Neural cell (in vitro differentiated cells): ENCODE results near the gene TRIM2. TPM values are rescaled to one million over a fixed set of nuclear protein-coding genes. Genes with fewer than 3 reads are reported as not detected.

Experiments
- H2AFZ ChIP-seq: fragments of 200-600, 300-800 bp; sonication (generic), shearing (Covaris generic); 2 replicates; pipeline ENCODE4 v1.6.0; 2014; ENCODE audit warnings: low read depth, mild to moderate bottlenecking, antibody characterized with exemption, low read length, moderate library complexity
- H3F3A ChIP-seq: fragments of 200-600 bp; shearing (Covaris generic); 2 replicates; pipeline ENCODE4 v1.6.1; 2016; ENCODE audit warnings: mild to moderate bottlenecking, moderate library complexity, mixed read lengths, antibody characterized with exemption, low read length; ENCODE audit not compliant: insufficient read depth, poor library complexity, severe bottlenecking
- H3K27ac ChIP-seq: fragments of 200-600, 300-800 bp; sonication (generic), shearing (Covaris generic); 2 replicates; pipeline ENCODE4 v1.5.1; 2014; ENCODE audit warnings: mild to moderate bottlenecking, low read length, moderate library complexity
- H3K27me3 ChIP-seq: fragments of 300-800, 200-600 bp; sonication (generic), shearing (Covaris generic); 2 replicates; pipeline ENCODE4 v1.6.0; 2014; ENCODE audit warnings: mild to moderate bottlenecking, low read depth, low read length, moderate library complexity; ENCODE audit not compliant: insufficient read depth
- H3K36me3 ChIP-seq: fragments of 300-800, 200-600 bp; sonication (generic), shearing (Covaris generic); 2 replicates; pipeline ENCODE4 v1.5.1; 2014; ENCODE audit warnings: mild to moderate bottlenecking, antibody characterized with exemption, low read length, moderate library complexity; ENCODE audit not compliant: insufficient read depth
- H3K4me2 ChIP-seq: fragments of 300-800, 200-600 bp; sonication (generic), shearing (Covaris generic); 2 replicates; pipeline ENCODE4 v1.6.0; 2014; ENCODE audit warnings: mild to moderate bottlenecking, low read length
- H3K4me3 ChIP-seq: fragments of 300-800, 200-600 bp; sonication (generic), shearing (Covaris generic); 2 replicates; pipeline ENCODE4 v1.5.1; 2014; ENCODE audit warnings: mild to moderate bottlenecking, low read length, moderate library complexity
- H3K79me2 ChIP-seq: fragments of 200-600 bp; shearing (Covaris generic); replicated peaks from 2 replicates; pipeline ENCODE4 v1.6.0; 2014; ENCODE audit warnings: mild to moderate bottlenecking, low read length, moderate library complexity; ENCODE audit not compliant: insufficient read depth
- H3K9ac ChIP-seq: fragments of 300-800, 200-600 bp; sonication (generic), shearing (Covaris generic); 2 replicates; pipeline ENCODE4 v1.6.1; 2016; ENCODE audit warnings: mild to moderate bottlenecking, low read length, mixed read lengths
- H3K9me2 ChIP-seq: fragments of 200-600 bp; shearing (Covaris generic); 2 replicates; pipeline ENCODE4 v1.6.1; 2016; ENCODE audit warnings: mild to moderate bottlenecking, low read length, mixed read lengths; ENCODE audit not compliant: insufficient read depth
- H3K9me3 ChIP-seq: fragments of 200-600, 300-800 bp; sonication (generic), shearing (Covaris generic); 2 replicates; pipeline ENCODE4 v1.6.1; 2016; ENCODE audit warnings: mild to moderate bottlenecking, mixed run types, low read length, moderate library complexity, mixed read lengths
- H4K20me1 ChIP-seq: fragments of 200-600 bp; shearing (Covaris generic); 2 replicates; pipeline ENCODE4 v1.6.1; 2016; ENCODE audit warnings: mild to moderate bottlenecking, mixed run types; ENCODE audit not compliant: insufficient read depth
- EP300 ChIP-seq: fragments of 450-650 bp; conservative IDR thresholded peaks from 2 replicates; pipeline ENCODE4 v1.6.1; 2014; ENCODE audit warnings: antibody characterized with exemption, mild to moderate bottlenecking, moderate library complexity; ENCODE audit not compliant: poor library complexity, severe bottlenecking
- EZH2 ChIP-seq: fragments of 200-600, 300-800 bp; shearing (Covaris generic), sonication (generic); IDR thresholded peaks from 2 replicates; pipeline ENCODE4 v1.6.1; 2014; ENCODE audit warnings: antibody characterized with exemption, low read length, borderline replicate concordance, mild to moderate bottlenecking; ENCODE audit not compliant: insufficient read depth, poor library complexity, severe bottlenecking
- MXI1 ChIP-seq: fragments of 450-650 bp; conservative IDR thresholded peaks from 2 replicates; pipeline ENCODE4 v1.6.1; 2014; ENCODE audit warnings: antibody characterized with exemption, mild to moderate bottlenecking; ENCODE audit not compliant: poor library complexity, severe bottlenecking
- POLR2AphosphoS5 ChIP-seq: IDR thresholded peaks from 2 replicates; pipeline ENCODE4 v1.6.1; 2012
- RAD21 ChIP-seq: fragments of 450-650 bp; conservative IDR thresholded peaks from 2 replicates; pipeline ENCODE4 v1.6.1; 2014; ENCODE audit warnings: antibody characterized with exemption, mild to moderate bottlenecking, moderate library complexity
- SMC3 ChIP-seq: fragments of 450-650 bp; conservative IDR thresholded peaks from 2 replicates; pipeline ENCODE4 v1.6.1; 2014; ENCODE audit warnings: antibody characterized with exemption, mild to moderate bottlenecking, moderate library complexity; ENCODE audit not compliant: poor library complexity
- TAF1 ChIP-seq: IDR thresholded peaks from 2 replicates; pipeline ENCODE4 v1.6.1; 2012; ENCODE audit warnings: low read depth
- polyA plus RNA-seq: library from polyadenylated mRNA; depleted of rRNA; stranded (reverse); fragments of >200 nt; gene quantifications from 2 replicates; pipeline ENCODE4 v1.2.3, GENCODE V29; 2014
- TF ChIP-seq, protein P1 (sequence below): IDR thresholded peaks from 2 replicates; pipeline ENCODE4 v1.6.1; 2012; ENCODE audit warnings: borderline replicate concordance
- TF ChIP-seq, protein P2 (sequence below): fragments of 450-650 bp; IDR thresholded peaks from 2 replicates; pipeline ENCODE4 v1.5.1; 2014; ENCODE audit warnings: antibody characterized with exemption, mild to moderate bottlenecking, moderate library complexity; ENCODE audit not compliant: poor library complexity, severe bottlenecking

Gene TRIM2
- polyA plus RNA-seq, 1 donor from 2014 or later, result 261 TPM

DNA sequence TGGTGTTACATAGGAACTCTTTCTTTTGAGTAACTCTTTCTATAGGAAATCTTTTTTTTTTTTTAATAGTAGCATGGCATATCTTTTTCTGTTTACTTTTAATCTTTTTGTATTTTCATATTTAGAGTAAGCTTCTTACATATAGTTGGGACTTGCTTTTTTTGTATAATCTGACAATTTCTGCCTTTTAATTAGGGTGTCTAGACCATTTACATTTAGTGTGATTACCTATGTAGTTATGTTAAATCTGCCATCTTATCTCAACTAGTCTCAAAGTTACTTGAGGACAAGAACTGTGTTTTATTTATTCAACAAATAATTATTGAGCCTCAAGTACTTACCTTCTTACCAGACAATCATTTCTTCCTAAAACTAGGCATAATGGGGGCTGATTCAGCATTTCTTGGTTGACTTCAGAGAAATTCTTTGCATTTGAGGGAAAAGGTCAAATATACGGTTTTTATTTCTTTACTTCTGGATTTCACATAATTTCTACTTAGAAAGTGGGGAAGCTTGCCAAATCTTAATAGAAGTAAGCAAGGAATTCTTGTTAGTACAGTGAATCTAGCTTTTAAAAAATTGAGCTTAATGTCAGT, 168.8 kb downstream of the TRIM2 start:
- no peak overlapping the region for H3K4me3 ChIP-seq
- no peak for TF ChIP-seq MXI1
- TF ChIP-seq, protein P1, sequence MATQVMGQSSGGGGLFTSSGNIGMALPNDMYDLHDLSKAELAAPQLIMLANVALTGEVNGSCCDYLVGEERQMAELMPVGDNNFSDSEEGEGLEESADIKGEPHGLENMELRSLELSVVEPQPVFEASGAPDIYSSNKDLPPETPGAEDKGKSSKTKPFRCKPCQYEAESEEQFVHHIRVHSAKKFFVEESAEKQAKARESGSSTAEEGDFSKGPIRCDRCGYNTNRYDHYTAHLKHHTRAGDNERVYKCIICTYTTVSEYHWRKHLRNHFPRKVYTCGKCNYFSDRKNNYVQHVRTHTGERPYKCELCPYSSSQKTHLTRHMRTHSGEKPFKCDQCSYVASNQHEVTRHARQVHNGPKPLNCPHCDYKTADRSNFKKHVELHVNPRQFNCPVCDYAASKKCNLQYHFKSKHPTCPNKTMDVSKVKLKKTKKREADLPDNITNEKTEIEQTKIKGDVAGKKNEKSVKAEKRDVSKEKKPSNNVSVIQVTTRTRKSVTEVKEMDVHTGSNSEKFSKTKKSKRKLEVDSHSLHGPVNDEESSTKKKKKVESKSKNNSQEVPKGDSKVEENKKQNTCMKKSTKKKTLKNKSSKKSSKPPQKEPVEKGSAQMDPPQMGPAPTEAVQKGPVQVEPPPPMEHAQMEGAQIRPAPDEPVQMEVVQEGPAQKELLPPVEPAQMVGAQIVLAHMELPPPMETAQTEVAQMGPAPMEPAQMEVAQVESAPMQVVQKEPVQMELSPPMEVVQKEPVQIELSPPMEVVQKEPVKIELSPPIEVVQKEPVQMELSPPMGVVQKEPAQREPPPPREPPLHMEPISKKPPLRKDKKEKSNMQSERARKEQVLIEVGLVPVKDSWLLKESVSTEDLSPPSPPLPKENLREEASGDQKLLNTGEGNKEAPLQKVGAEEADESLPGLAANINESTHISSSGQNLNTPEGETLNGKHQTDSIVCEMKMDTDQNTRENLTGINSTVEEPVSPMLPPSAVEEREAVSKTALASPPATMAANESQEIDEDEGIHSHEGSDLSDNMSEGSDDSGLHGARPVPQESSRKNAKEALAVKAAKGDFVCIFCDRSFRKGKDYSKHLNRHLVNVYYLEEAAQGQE, result no peak
- no peak for TF ChIP-seq POLR2AphosphoS5
- TF ChIP-seq RAD21, result no peak
- TF ChIP-seq, protein P2, sequence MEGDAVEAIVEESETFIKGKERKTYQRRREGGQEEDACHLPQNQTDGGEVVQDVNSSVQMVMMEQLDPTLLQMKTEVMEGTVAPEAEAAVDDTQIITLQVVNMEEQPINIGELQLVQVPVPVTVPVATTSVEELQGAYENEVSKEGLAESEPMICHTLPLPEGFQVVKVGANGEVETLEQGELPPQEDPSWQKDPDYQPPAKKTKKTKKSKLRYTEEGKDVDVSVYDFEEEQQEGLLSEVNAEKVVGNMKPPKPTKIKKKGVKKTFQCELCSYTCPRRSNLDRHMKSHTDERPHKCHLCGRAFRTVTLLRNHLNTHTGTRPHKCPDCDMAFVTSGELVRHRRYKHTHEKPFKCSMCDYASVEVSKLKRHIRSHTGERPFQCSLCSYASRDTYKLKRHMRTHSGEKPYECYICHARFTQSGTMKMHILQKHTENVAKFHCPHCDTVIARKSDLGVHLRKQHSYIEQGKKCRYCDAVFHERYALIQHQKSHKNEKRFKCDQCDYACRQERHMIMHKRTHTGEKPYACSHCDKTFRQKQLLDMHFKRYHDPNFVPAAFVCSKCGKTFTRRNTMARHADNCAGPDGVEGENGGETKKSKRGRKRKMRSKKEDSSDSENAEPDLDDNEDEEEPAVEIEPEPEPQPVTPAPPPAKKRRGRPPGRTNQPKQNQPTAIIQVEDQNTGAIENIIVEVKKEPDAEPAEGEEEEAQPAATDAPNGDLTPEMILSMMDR, result no peak
- no peak for TF ChIP-seq SMC3
- no peak for TF ChIP-seq TAF1
- no peak for TF ChIP-seq EP300
- no peak for TF ChIP-seq EZH2
- no peaks in the 10 kb centered on the region for H3F3A ChIP-seq
- H3K27ac ChIP-seq, result no peak overlapping the region
- H3K4me2 ChIP-seq, result no peak overlapping the region
- no peaks in the 10 kb centered on the region for H4K20me1 ChIP-seq
- no peak overlapping the region for H2AFZ ChIP-seq
- H3K27me3 ChIP-seq, result no peaks in the 10 kb centered on the region
- no peaks in the 10 kb centered on the region for H3K79me2 ChIP-seq
- no peaks in the 10 kb centered on the region for H3K9me3 ChIP-seq
- H3K9me2 ChIP-seq, result no peaks in the 10 kb centered on the region
- no peaks in the 10 kb centered on the region for H3K36me3 ChIP-seq
- no peak overlapping the region for H3K9ac ChIP-seq

DNA sequence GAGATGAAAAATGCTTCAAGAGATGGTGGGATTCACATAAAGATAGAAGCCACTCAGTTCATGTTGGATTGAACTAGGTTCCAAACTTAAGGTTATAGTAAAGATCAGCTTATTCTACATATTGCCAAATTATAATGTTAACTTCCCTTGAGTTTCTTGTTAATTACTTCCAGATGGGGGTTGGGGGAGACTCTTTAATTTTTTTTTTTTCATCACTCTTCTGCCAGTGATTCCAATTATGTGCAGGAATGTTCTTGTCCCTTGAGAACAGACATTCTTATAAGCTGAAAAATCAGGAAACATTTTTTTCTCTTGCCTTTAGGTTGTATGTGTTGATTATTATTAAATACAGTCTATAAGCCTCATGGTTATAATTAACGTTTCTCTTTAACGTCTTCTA, 170.2 kb downstream of the TRIM2 start:
- H3K4me3 ChIP-seq, result no peak overlapping the region
- no peak overlapping the region for H3K4me2 ChIP-seq
- H3F3A ChIP-seq, result no peaks in the 10 kb centered on the region
- H3K27me3 ChIP-seq, result no peaks in the 10 kb centered on the region
- no peak overlapping the region for H3K27ac ChIP-seq
- no peak overlapping the region for H2AFZ ChIP-seq
- no peaks in the 10 kb centered on the region for H4K20me1 ChIP-seq
- no peaks in the 10 kb centered on the region for H3K9me3 ChIP-seq
- no peak overlapping the region for H3K9ac ChIP-seq
- H3K9me2 ChIP-seq, result no peaks in the 10 kb centered on the region
- TF ChIP-seq, protein P1, result no peak
- TF ChIP-seq RAD21 (no peak), EP300 (no peak), MXI1 (no peak), EZH2 (no peak), POLR2AphosphoS5 (no peak), SMC3 (no peak), TAF1 (no peak)
- TF ChIP-seq, protein P2, result no peak
- no peaks in the 10 kb centered on the region for H3K79me2 ChIP-seq
- no peaks in the 10 kb centered on the region for H3K36me3 ChIP-seq
